ENCODE measurements around the gene COL17A1.

The COL17A1 gene

DNA sequence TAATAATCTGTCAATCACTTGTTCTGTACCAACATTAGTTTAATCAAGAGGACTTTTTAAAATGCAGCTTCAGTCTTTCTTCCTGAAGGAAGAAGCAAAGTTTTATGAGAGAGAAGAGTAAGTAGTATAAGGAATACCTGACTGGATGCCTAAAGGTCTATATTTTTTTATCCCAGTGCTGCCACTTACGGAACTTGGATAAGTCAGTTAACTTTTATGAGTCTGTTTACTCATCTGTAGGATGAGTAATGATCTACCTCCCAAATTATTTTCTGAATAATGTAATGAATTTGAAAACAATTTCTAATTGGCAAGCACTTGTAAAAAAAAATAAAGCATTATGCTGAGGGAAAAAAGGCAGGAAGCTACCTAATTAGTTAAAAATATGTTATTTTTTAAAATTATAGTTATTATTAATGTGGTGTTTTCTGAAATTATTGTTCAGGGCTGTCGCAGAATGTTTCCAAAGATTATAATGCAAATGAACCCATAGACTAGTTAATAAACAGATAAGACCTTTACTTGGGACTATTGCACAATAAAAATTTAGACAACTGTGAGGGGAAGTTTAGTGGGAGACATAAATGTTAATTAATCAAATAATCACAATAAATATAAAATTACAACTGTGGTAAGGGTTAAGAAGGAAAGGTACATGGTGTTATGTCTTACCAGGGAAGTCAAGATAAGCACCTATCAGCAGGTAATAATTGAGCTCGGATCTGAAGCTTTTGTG, 94.1 kb downstream of the COL17A1 start:
- no CpG with 5 or more reads among the region's 3 CpGs for WGBS, 2 donors (ENCODE audit: extremely low coverage in 2 of 2, insufficient read length in 2 of 2, insufficient replicate concordance in 1 of 2)
- H3K9me3 ChIP-seq (replicated peaks in 1 of 2; ENCODE audit: control insufficient read depth in 2 of 2, insufficient read depth in 1 of 2, low read depth in 1 of 2, low read length in 2 of 2), result no peaks in the 10 kb centered on the region
- H4K91ac ChIP-seq (ENCODE audit: low read depth, low read length, poor library complexity), result no peak overlapping the region
- no peak overlapping the region for H3K18ac ChIP-seq (ENCODE audit: low read length)
- H2AK5ac ChIP-seq (ENCODE audit: low read depth, low read length), result no peak overlapping the region
- H3K36me3 ChIP-seq (replicated peaks in 1 of 2; ENCODE audit: control insufficient read depth in 2 of 2, insufficient read depth in 2 of 2, low read length in 2 of 2), result peaks cover 0 to 52% of the 10 kb centered on the region in 2 donors
- H2BK120ac ChIP-seq (ENCODE audit: low read depth, low read length), result no peak overlapping the region
- no peak overlapping the region for H2BK12ac ChIP-seq (ENCODE audit: low read length)
- H2BK15ac ChIP-seq (ENCODE audit: low read length), result no peak overlapping the region
- no peaks in the 10 kb centered on the region for H3K4me1 ChIP-seq (ENCODE audit: control insufficient read depth in 2 of 2, insufficient read depth in 1 of 2, low read depth in 1 of 2, low read length in 2 of 2)
- no peak overlapping the region for H3K23ac ChIP-seq (ENCODE audit: low read depth, low read length, poor library complexity)
- no peaks in the 10 kb centered on the region for H3K27me3 ChIP-seq (ENCODE audit: control insufficient read depth in 3 of 3, insufficient read depth in 3 of 3, low read depth in 1 of 3, low read length in 3 of 3)
- no peak overlapping the region for H3K9ac ChIP-seq (ENCODE audit: low read depth, low read length, poor library complexity)
- no peak overlapping the region for H3K4me3 ChIP-seq (ENCODE audit: low read length in 2 of 2)
- no peak overlapping the region for H2BK5ac ChIP-seq (ENCODE audit: low read length)
- no peak overlapping the region for H3K4ac ChIP-seq (ENCODE audit: low read length)
- H2AFZ ChIP-seq (ENCODE audit: low read length), result no peak overlapping the region
- no peaks in the 10 kb centered on the region for H3K79me1 ChIP-seq (ENCODE audit: low read depth, low read length)
- H3K27ac ChIP-seq (replicated peaks; ENCODE audit: low read length), result no peak overlapping the region
- DNase-seq (ENCODE audit: low spot score), result no peak
- H3K4me2 ChIP-seq (ENCODE audit: insufficient read depth, low read length, poor library complexity, severe bottlenecking), result no peak overlapping the region
- H3K14ac ChIP-seq (ENCODE audit: low read length), result no peak overlapping the region
- H4K8ac ChIP-seq (ENCODE audit: low read depth, low read length), result no peak overlapping the region

- no peak overlapping the region for H3K9ac ChIP-seq (ENCODE audit: low read depth, low read length, poor library complexity)
- H3K14ac ChIP-seq (ENCODE audit: low read length), result no peak overlapping the region
- no peak overlapping the region for H3K4ac ChIP-seq (ENCODE audit: low read length)
- H2BK12ac ChIP-seq (ENCODE audit: low read length), result no peak overlapping the region
- H2BK15ac ChIP-seq (ENCODE audit: low read length), result no peak overlapping the region
- no peak overlapping the region for H3K27ac ChIP-seq (replicated peaks; ENCODE audit: low read length)
- H3K79me1 ChIP-seq (ENCODE audit: low read depth, low read length), result peaks cover 2% of the 10 kb centered on the region
- no peak overlapping the region for H4K91ac ChIP-seq (ENCODE audit: low read depth, low read length, poor library complexity)
- H3K4me2 ChIP-seq (ENCODE audit: insufficient read depth, low read length, poor library complexity, severe bottlenecking), result no peak overlapping the region
- no peak overlapping the region for H3K4me3 ChIP-seq (ENCODE audit: low read length in 2 of 2)
- H3K36me3 ChIP-seq (replicated peaks in 1 of 2; ENCODE audit: control insufficient read depth in 2 of 2, insufficient read depth in 2 of 2, low read length in 2 of 2), result peaks cover 0 to 46% of the 10 kb centered on the region in 2 donors
- no peaks in the 10 kb centered on the region for H3K27me3 ChIP-seq (ENCODE audit: control insufficient read depth in 3 of 3, insufficient read depth in 3 of 3, low read depth in 1 of 3, low read length in 3 of 3)
- no peaks in the 10 kb centered on the region for H3K9me3 ChIP-seq (replicated peaks in 1 of 2; ENCODE audit: control insufficient read depth in 2 of 2, insufficient read depth in 1 of 2, low read depth in 1 of 2, low read length in 2 of 2)
- no peak overlapping the region for H2AK5ac ChIP-seq (ENCODE audit: low read depth, low read length)
- no peak overlapping the region for H2AFZ ChIP-seq (ENCODE audit: low read length)
- peaks cover 0 to 2% of the 10 kb centered on the region in 2 donors for H3K4me1 ChIP-seq (ENCODE audit: control insufficient read depth in 2 of 2, insufficient read depth in 1 of 2, low read depth in 1 of 2, low read length in 2 of 2)
- H3K23ac ChIP-seq (ENCODE audit: low read depth, low read length, poor library complexity), result no peak overlapping the region
- H2BK5ac ChIP-seq (ENCODE audit: low read length), result no peak overlapping the region
- H3K18ac ChIP-seq (ENCODE audit: low read length), result no peak overlapping the region
- no peak overlapping the region for H4K8ac ChIP-seq (ENCODE audit: low read depth, low read length)
- H2BK120ac ChIP-seq (ENCODE audit: low read depth, low read length), result no peak overlapping the region
- no peak for DNase-seq (ENCODE audit: low spot score)
- no CpG with 5 or more reads among the region's 1 CpG for WGBS, 2 donors (ENCODE audit: extremely low coverage in 2 of 2, insufficient read length in 2 of 2, insufficient replicate concordance in 1 of 2)
These were observed 95.1 kb downstream of the COL17A1 start for GRCh38 chr10:103990531-103990930.

DNA sequence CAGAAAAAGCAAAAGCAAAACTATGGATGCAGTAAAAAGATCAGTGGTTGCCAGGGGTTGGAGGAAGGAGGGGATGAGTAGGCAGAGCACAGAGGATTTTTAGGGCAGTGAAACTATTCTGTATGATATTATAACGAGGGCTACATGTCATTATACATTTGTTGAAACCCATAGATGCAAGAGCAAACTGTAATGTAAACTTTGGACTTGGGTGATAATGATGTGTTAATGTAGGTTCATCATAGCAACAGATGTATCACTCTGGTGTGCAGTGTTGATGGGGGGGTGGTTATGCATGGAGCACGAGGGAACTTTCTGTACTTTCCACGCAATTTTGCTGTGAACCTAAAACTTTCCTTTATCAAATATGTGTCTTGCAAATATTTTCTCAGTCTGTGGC, 95.6 kb downstream of the COL17A1 start:
- WGBS, 2 donors (ENCODE audit: extremely low coverage in 2 of 2, insufficient read length in 2 of 2, insufficient replicate concordance in 1 of 2), result no CpG with 5 or more reads among the region's 3 CpGs
- no peak overlapping the region for H2BK12ac ChIP-seq (ENCODE audit: low read length)

DNA sequence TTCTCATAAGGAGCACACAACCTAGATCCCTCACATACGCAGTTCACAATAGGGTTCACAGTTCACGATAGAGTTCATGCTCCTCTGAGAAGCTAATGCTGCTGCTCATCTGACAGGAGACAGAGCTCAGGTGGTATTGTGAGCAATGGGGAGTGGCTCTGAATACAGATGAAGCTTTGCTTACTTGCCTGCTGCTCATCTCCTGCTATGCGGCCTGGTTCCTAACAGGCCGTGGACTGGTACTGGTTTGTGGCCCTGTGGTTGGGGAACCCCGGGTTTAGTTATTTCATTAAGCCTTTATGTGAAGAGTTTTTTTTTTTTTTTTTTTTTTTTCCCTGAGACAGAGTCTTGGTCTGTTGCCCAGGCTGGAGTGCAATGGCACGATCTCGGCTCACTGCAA, 99.3 kb downstream of the COL17A1 start:
- peaks cover 0 to 9% of the 10 kb centered on the region in 2 donors for H3K36me3 ChIP-seq (replicated peaks in 1 of 2; ENCODE audit: control insufficient read depth in 2 of 2, insufficient read depth in 2 of 2, low read length in 2 of 2)
- H3K9ac ChIP-seq (ENCODE audit: low read depth, low read length, poor library complexity), result no peak overlapping the region
- no peak overlapping the region for H4K8ac ChIP-seq (ENCODE audit: low read depth, low read length)
- no peak overlapping the region for H3K27ac ChIP-seq (replicated peaks; ENCODE audit: low read length)
- H3K9me3 ChIP-seq (replicated peaks in 1 of 2; ENCODE audit: control insufficient read depth in 2 of 2, insufficient read depth in 1 of 2, low read depth in 1 of 2, low read length in 2 of 2), result peaks cover 0 to 7% of the 10 kb centered on the region in 2 donors
- no peak overlapping the region for H2AK5ac ChIP-seq (ENCODE audit: low read depth, low read length)
- no peak overlapping the region for H2AFZ ChIP-seq (ENCODE audit: low read length)
- H3K4me2 ChIP-seq (ENCODE audit: insufficient read depth, low read length, poor library complexity, severe bottlenecking), result no peak overlapping the region
- no peak overlapping the region for H3K18ac ChIP-seq (ENCODE audit: low read length)
- no peak overlapping the region for H3K23ac ChIP-seq (ENCODE audit: low read depth, low read length, poor library complexity)
- H2BK12ac ChIP-seq (ENCODE audit: low read length), result no peak overlapping the region
- no CpG with 5 or more reads among the region's 7 CpGs for WGBS, 2 donors (ENCODE audit: extremely low coverage in 2 of 2, insufficient read length in 2 of 2, insufficient replicate concordance in 1 of 2)
- H2BK15ac ChIP-seq (ENCODE audit: low read length), result no peak overlapping the region
- no peak overlapping the region for H3K4ac ChIP-seq (ENCODE audit: low read length)
- H3K14ac ChIP-seq (ENCODE audit: low read length), result no peak overlapping the region
- no peak overlapping the region for H2BK5ac ChIP-seq (ENCODE audit: low read length)
- H3K79me1 ChIP-seq (ENCODE audit: low read depth, low read length), result peaks cover 2% of the 10 kb centered on the region
- H3K4me1 ChIP-seq (ENCODE audit: control insufficient read depth in 2 of 2, insufficient read depth in 1 of 2, low read depth in 1 of 2, low read length in 2 of 2), result peaks cover 2 to 7% of the 10 kb centered on the region in 2 donors
- no peaks in the 10 kb centered on the region for H3K27me3 ChIP-seq (ENCODE audit: control insufficient read depth in 3 of 3, insufficient read depth in 3 of 3, low read depth in 1 of 3, low read length in 3 of 3)
- no peak overlapping the region for H4K91ac ChIP-seq (ENCODE audit: low read depth, low read length, poor library complexity)
- H2BK120ac ChIP-seq (ENCODE audit: low read depth, low read length), result no peak overlapping the region
- DNase-seq (ENCODE audit: low spot score), result no peak
- no peak overlapping the region for H3K4me3 ChIP-seq (ENCODE audit: low read length in 2 of 2)

More for the DNA sequence above, 95.6 kb downstream of the COL17A1 start:
- H3K23ac ChIP-seq (ENCODE audit: low read depth, low read length, poor library complexity), result no peak overlapping the region
- DNase-seq (ENCODE audit: low spot score), result no peak
- H2BK5ac ChIP-seq (ENCODE audit: low read length), result no peak overlapping the region
- no peak overlapping the region for H3K18ac ChIP-seq (ENCODE audit: low read length)
- no peak overlapping the region for H3K4me3 ChIP-seq (ENCODE audit: low read length in 2 of 2)
- peaks cover 0 to 45% of the 10 kb centered on the region in 2 donors for H3K36me3 ChIP-seq (replicated peaks in 1 of 2; ENCODE audit: control insufficient read depth in 2 of 2, insufficient read depth in 2 of 2, low read length in 2 of 2)
- no peak overlapping the region for H3K27ac ChIP-seq (replicated peaks; ENCODE audit: low read length)
- peaks cover 2% of the 10 kb centered on the region for H3K79me1 ChIP-seq (ENCODE audit: low read depth, low read length)
- no peak overlapping the region for H3K9ac ChIP-seq (ENCODE audit: low read depth, low read length, poor library complexity)
- no peak overlapping the region for H3K14ac ChIP-seq (ENCODE audit: low read length)
- H3K4me1 ChIP-seq (ENCODE audit: control insufficient read depth in 2 of 2, insufficient read depth in 1 of 2, low read depth in 1 of 2, low read length in 2 of 2), result peaks cover 0 to 2% of the 10 kb centered on the region in 2 donors
- H3K4me2 ChIP-seq (ENCODE audit: insufficient read depth, low read length, poor library complexity, severe bottlenecking), result no peak overlapping the region
- H2AK5ac ChIP-seq (ENCODE audit: low read depth, low read length), result no peak overlapping the region
- no peak overlapping the region for H2AFZ ChIP-seq (ENCODE audit: low read length)
- no peak overlapping the region for H2BK15ac ChIP-seq (ENCODE audit: low read length)
- no peak overlapping the region for H4K91ac ChIP-seq (ENCODE audit: low read depth, low read length, poor library complexity)
- H3K27me3 ChIP-seq (ENCODE audit: control insufficient read depth in 3 of 3, insufficient read depth in 3 of 3, low read depth in 1 of 3, low read length in 3 of 3), result no peaks in the 10 kb centered on the region
- H2BK120ac ChIP-seq (ENCODE audit: low read depth, low read length), result no peak overlapping the region
- H3K9me3 ChIP-seq (replicated peaks in 1 of 2; ENCODE audit: control insufficient read depth in 2 of 2, insufficient read depth in 1 of 2, low read depth in 1 of 2, low read length in 2 of 2), result no peaks in the 10 kb centered on the region
- H3K4ac ChIP-seq (ENCODE audit: low read length), result no peak overlapping the region
- no peak overlapping the region for H4K8ac ChIP-seq (ENCODE audit: low read depth, low read length)

Measured in neuronal stem cell (in vitro differentiated cells).